GM19467 (cell line): ENCODE measurements around the gene SERINC5.
"Not testable (repeated sequence)": the region's sequence is repeated elsewhere in the genome, so short reads cannot be mapped to it uniquely, and the experiment has no call there.

Experiments
- ATAC-seq: cut with Tn5 transposase; IDR thresholded peaks from one replicate; pipeline ENCODE4 v1.9.1; 2021; ENCODE audit warnings: mild to moderate bottlenecking, moderate library complexity; ENCODE audit not compliant: unreplicated experiment

Gene SERINC5

DNA sequence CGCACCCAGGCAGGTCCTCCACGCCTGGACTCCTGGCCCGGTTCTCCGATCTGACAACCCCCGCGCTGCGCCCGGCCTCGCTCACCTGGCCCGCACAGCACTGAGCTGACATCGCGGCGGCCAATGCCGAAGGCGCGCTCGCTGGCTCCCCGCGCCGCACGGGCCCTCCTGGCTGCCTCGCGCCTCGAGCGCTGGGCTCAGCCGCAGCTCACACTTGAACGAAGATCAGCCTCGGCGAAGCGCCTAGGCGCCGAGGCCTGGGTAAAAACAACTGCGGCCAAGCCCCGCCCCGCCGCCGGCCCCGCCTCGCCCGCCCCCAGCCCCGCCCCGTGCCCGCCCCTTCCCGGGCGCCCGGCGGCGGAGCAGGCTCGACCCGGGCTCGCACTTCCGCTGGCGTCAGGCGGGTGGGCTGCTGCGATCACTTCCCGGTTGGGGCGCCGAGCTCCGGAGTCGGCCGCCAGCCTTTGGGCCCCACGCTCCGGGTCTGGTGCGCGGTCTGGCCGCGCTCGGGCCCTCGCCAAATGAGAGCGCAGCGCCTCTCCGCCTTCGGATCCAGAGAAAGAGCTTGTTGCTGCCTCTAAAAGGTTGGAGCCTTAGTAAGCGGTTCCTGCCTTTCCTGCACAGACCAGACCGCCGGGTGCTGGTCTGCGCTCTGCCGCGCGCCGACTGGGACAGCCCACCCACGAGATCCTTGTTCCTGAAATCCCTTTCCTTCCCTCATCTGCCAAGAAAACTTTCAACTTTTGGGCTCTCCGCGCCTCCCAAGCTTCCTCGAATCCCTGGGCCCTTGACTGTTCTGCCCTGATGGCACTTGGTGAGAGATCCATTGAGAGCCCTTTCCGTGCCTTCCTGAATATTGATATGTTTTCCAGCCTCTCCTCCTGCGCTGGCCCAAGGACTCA lies at the start of gene SERINC5:
TSS of gene SERINC5 (minus strand) at position 238 of the 902 bp plus-strand sequence. CDS start at position 112, 126 bp downstream.
- peak; percentile 86 for ATAC-seq

DNA sequence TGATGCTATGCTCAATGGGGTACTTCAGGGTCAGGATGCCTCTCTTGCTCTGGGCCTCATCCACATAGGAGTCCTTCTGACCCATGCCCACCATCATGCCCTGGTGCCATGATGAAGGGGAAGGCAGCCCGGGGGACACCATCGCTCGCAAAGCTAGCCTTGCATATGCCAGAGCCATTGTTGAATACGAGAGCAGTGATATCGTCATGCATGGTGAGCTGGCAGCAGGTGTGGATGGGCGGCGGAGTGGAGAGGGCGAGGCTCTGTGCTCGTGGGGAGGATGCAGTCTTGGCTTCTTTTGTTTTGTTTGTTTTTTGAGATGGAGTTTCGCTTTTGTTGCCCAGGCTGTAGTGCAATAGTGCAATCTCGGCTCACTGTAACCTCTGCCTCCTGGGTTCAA lies 46.8 kb upstream of the SERINC5 start:
- no peak for ATAC-seq

DNA sequence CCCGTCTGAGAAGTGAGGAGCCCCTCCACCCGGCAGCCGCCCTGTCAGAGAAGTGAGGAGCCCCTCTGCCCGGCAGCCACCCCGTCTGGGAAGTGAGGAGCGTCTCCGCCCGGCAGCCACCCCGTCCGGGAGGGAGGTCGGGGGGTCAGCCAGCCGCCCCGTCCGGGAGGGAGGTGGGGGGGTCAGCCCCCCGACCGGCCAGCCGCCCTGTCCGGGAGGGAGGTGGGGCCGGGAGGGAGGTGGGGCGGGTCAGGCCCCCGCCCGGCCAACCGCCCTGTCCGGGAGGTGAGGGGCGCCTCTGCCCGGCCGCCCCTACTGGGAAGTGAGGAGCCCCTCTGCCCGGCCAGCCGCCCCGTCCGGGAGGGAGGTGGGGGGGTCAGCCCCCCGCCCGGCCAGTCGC lies 45.5 kb upstream of the SERINC5 start:
- ATAC-seq = not testable (repeated sequence)

DNA sequence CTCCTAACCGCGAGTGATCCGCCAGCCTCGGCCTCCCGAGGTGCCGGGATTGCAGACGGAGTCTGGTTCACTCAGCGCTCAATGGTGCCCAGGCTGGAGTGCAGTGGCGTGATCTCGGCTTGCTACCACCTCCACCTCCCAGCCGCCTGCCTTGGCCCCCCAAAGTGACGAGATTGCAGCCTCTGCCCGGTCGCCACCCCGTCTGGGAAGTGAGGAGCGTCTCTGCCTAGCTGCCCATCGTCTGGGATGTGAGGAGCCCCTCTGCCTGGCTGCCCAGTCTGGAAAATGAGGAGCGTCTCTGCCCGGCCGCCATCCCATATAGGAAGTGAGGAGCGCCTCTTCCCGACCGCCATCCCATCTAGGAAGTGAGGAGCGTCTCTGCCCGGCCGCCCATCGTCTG lies 44.9 kb upstream of the SERINC5 start:
- ATAC-seq = not testable (repeated sequence)

DNA sequence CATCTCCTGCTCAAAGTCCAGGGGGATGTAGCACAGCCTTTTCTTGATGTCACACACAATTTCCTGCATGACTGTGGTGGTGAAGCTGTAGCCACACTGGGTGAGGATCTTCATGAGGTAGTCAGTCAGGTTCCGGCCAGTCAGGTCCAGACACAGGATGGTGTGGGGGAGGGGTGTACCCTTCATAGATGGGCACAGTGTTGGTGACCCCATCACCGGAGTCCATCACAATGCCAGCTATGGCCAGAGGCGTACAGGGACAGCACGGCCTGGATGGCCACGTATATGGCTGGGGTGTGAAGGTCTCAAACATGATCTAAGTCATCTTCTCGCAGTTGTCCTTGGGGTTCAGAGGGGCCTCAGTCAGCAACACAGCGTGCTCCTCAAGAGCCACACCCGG lies 44.3 kb upstream of the SERINC5 start:
- ATAC-seq = no peak

DNA sequence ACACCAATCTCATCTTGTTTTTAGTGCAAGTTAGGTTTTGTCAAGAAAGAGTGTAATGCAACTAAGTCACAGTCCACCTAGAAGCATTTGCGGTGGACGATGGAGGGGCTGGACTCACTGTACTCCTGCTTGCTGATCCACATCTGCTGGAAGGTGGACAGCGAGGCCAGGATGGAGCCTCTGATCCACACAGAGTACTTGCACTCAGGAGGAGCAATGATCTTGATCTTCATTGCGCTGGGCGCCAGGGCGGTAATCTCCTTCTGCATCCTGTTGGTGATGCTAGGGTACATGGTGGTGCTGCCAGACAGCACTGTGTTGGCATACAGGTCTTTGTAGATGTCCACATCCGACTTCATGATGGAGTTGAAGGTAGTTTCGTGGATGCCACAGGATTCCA lies 43.8 kb upstream of the SERINC5 start:
- no peak for ATAC-seq

DNA sequence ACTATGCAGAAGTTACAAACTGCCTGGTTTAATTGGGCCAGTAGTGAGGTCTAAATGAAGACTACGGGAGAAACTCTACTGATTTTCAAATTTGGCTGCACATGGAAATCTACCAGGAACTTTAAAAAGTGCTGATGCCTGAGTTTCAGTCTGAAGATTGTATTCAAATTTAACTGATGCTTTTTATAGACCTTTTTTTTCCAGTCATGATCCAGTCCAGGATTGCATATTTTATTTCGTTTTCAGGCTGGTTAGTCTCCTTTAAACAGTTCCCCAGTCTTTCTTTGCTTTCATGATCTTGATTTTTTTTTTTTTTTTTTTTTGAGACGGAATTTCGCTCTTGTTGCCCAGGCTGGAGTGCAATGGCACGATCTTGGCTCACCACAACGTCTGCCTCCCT lies 40.3 kb upstream of the SERINC5 start:
- ATAC-seq = no peak

DNA sequence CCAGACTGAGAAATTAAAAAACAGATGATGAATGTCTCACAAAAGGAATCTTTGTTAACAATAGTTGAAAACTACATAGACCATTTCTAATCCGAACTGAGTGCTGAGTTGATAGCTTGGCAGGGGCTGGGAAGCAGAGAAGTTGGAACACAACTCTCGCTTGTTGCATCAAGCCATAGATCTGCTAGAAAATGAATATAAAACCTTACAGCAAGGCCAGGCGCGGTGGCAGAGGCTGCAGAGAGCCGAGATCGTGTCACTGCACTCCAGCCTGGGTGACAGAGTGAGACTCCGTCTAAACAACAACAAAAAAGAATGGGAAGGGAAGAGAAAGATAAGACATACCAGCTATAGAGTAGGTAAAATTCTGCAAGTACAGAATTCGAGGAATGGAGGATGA lies 35.9 kb upstream of the SERINC5 start:
- no peak for ATAC-seq

DNA sequence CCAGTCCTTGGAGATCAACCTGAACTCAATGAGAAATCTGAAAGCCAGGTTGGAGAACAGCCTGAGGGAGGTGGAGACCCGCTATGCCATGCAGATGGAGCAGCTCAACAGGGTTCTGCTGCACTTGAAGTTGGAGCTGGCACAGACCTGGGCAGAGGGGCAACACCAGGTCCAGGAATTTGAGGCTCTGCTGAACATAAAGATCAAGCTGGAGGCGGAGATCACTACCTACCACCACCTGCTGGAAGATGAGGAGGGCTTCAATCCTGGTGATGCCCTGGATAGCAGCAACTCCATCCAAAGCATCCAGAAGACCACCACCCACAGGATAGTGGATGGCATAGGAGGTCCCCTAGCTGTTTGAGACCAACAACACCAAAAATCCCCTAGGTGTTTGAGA lies 33.5 kb upstream of the SERINC5 start:
- ATAC-seq = no peak

DNA sequence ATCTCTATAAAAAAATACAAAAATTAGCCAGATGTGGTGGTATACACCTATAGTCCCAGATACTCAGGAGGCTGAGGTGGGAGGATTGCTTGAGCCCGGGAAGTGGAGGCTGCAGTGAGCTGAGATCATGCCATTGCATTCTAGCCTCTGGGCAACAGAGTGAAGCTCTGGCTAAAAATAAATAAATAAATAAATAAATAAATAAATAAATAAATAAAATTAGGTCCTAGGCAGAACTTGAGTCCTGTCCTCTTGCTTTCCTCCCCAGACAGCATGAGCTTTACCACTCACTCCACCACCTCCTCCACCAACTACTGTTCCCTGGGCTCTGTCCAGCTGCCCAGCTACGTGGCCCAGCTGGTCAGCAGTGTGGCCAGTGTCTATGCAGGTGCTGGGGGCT lies 32.3 kb upstream of the SERINC5 start:
- ATAC-seq = no peak

DNA sequence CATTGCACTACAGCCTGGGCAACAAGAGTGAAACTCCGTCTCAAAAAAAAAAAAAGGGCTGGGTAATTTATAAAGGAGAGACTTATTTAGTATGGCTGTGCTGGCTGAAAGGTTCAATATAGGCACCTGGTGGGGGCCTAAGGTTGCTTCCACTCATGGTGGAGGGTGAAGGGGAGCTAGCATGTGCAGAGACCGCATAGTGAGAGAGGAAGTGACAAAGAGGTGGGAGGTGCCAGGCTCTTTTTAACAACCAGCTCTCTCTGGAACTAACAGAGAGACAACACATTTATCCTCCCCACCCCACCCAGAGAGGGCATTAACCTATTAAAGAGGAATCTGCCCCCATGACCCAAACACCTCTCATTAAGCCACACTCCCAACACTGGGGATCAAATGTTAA lies 28.9 kb upstream of the SERINC5 start:
- no peak for ATAC-seq

DNA sequence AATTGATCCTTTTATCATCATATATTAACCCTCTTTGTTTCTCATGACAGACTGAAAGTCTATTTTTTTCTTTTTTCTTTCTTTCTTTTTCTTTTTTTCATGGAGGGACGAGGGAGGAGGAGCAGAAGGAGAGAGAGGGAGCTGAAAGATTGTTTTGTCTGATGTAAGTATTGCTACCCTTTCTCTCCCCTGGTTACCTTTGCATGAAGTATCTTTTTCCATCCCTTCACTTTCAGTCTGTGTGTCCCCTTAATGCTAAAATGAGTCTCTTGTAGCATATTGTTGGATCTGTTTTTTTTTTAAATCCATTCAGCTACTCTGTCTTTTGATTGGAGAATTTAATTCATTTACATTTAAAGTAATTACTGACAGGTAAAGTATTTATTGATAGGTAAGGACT lies 27.5 kb upstream of the SERINC5 start:
- ATAC-seq = no peak

DNA sequence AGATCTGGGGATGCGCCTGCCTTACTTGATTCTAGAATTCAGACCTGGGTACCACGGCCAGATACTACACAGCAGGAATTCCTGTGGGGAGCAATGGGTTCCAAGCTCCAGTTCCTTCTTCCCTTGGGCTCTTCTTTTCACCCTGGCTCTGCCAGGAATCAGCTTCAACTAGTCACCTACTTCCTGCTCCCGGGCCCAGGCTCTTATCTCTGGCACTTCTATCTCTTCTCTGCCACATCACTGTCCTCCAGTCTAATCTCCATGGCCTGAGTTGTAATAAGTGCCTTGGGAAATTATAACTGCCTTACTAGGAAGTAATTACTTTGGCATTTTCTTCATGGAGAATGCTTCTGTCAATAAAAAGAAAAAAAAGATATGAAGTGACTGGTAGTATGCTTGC lies 26.2 kb upstream of the SERINC5 start:
- ATAC-seq = no peak

DNA sequence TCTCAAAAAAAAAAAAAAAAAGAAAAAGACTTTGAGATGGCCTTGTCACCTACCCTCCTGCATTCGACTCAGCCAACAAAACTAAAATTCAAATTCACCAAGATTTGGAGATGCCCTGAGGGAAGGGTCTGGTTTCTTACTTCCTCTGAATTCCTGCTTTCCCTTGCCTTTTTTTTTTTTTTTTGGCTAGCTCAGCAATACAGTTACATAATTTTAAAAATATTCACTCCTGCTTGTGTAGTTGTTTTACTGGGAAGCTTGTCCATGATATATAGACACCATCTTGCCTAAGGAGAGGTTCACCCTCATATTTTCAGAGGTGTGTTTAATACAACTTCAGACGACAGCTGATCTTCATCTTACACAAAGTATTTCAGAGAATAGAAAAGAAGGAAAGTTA lies 21.3 kb upstream of the SERINC5 start:
- ATAC-seq = no peak

DNA sequence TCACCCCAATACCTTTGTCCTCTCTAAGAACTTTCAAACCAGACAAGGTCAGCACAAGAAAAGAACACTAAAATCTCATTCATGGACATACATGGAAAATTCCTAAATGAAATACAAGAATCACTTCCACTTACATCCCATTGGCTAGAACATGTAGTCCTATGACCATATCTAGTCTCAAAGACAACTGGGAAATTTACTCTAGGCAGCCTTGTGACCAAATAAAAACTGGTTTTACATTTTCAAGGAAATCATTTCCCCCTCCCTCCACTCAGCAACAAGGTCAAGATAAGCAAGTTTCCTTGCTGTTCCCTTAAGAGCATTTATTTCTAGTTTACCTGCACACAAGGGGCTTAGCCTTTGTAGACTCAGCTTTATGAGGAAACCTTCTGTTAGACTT lies 20.3 kb upstream of the SERINC5 start:
- ATAC-seq = no peak

DNA sequence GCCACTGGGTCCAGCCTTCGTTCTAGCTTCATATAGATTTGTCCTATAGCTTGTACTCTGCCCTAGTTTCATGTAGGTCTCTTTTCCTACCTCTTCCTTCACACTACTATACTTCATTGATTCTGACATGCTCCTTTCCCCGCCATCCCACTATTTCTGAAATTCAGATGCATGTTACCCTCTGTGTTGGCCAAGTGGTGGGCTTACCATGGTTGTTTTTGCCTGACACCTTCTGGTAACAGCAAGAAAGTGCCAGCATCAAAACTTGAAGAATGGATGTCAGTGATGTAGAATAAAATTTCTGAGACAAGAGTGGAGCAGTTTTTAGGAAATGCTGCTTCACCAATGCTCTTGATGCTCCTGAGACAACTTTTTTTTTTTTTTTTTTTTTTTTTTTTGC lies 19.5 kb upstream of the SERINC5 start:
- ATAC-seq = no peak

DNA sequence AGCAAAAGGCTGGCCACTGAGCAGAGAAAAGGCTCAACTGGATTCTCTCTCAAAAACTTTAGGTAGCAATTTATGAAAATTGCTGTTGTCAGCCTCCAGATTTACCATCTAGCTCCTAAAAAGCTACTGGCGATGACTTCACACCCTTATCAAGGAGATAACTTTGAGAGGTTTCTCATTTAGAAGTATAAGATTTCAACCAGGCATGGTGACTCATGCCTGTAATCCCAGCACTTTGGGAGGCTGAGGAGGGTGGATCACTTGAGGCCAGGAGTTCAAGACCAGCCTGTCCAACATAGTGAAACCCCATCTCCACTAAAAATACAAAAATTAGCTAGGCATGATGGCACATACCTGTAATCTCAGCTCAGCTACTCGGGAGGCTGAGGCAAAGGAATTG lies 14.7 kb upstream of the SERINC5 start:
- ATAC-seq = not testable (repeated sequence)

DNA sequence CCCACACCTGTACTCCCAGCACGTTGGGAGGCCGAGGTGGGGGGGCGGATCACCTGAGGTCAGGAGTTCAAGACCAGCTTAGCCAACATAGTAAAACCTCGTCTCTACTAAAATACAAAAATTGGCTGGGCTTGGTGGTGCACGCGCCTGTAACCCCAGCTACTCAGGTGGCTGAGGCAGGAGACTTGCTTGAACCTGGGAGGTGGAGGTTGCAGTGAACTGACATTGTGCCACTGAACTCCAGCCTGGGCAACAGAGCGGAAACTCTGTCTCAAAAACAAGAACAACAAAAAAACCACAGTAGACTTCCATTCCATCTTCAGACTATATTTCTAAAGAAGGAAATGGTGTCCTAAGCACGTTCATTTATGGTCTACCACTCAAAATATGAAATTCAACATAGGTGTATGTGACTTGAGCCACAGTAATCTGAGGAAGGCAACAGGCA lies 14.2 kb upstream of the SERINC5 start:
- no peak for ATAC-seq

DNA sequence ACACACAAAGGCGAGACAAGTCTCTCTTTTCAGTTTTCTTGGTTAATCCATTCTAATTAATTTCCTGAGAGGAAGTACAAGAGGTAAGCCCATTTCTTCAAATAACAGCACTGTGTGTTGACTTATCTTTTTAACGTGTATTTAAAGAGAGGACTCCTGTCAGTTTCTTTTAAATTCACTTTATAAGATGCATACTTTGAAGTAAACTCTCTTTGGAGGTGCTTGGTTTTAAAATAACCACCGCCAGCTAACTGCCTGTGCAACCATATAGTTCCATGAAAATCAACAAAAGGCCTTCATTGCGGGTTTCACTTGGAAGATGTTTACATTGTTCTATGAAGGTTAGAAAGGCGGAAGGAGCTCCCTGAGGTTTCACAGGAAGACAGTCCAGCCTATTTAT lies 13.1 kb upstream of the SERINC5 start:
- no peak for ATAC-seq

DNA sequence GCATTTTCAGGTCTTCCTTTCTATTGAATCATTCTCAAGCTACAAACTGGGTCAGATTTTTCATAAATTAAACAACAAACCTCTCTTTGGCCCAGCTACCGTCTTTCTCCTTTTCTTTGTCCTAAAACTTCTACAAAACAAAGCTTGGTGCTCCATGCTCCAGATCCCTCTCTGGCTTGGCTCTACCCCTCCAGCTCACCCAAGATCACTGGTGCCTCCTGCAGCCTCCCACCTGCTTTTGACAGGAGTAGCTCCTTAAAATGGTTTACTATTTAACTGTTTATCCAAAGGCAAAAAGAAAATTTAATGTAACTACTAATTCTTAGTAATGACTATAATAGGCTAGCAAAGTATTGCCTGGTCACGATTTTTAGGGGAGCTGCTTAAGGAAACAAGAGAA lies 10.7 kb upstream of the SERINC5 start:
- ATAC-seq = no peak

DNA sequence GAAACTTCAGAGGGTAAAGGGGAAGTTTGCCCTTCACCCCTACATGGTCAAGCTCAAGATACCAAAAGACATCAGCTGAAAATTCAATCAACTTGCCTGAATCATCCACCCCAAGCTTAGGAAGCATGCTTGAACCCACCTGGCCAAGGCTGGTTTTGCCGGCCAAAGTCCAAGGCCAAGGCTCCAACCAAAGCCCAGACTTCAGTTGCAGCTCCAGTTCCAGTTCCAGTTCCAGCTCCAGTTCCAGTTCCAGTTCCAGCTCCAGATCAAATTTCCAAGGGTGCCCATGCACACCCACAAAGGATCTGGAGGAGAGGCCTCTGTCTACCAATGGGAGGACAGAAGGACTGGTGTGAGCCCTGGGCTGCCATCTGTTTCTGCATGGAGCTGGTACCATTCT lies 4.6 kb upstream of the SERINC5 start:
- ATAC-seq = no peak

DNA sequence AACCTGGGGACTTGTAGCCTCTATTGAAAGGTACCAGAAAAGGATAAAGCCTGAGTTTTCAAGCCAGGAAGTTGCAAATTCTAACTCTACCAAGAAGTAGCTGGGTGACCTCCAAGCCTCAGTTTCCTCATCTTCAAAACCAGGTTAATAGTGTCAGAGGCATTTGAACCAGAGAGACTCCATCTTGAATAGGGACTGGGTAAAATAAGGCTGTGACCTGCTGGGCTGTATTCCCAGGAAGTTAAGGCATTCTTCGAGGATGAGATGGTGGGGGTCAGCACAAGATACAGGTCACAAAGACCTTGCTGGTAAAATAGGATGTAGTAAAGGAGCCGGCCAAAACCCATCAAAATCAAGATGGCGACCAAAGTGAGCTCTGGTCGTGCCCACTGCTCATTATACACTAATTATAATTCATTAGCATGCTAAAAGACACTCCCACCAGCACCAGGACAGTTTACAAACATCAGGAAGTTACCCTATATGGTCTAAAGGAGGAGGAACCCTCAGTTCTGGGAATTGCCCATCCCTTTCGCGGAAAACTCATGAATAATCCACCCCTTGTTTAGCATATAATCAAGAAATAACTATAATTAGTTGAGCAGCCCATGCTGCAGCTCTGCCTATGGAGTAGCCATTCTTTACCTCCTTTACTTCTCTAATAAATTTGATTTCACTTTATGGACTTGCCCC lies 3.8 kb upstream of the SERINC5 start:
- ATAC-seq = no peak
